WI38 (cell line): Measurements from ENCODE around the gene P3H1.
"Not testable (repeated sequence)": the region's sequence is repeated elsewhere in the genome, so short reads cannot be mapped to it uniquely, and the experiment has no call there.

Experiments
- H3K4me3 ChIP-seq: 2 replicates; pipeline ENCODE4 v1.5.1; 2011; ENCODE audit warnings: low read depth, mild to moderate bottlenecking, control low read depth, low read length
- CTCF ChIP-seq: IDR thresholded peaks from 2 replicates; pipeline ENCODE4 v1.5.1; 2012; ENCODE audit warnings: low read depth, mild to moderate bottlenecking, control low read depth, low read length

P3H1 gene

GRCh38 chr1:42723511-42723910 is 43.3 kb downstream of the P3H1 start:
- no peak overlapping the region for H3K4me3 ChIP-seq
- no peak for TF ChIP-seq CTCF

GRCh38 chr1:42722403-42722802 is 44.4 kb downstream of the P3H1 start:
- not testable (repeated sequence) for H3K4me3 ChIP-seq

- no peak overlapping the region for H3K4me3 ChIP-seq
- no peak for TF ChIP-seq CTCF
Observed at GRCh38 chr1:42721926-42722325, 44.9 kb downstream of the P3H1 start.

- no peak for TF ChIP-seq CTCF
- H3K4me3 ChIP-seq, result no peak overlapping the region
Observed at GRCh38 chr1:42720868-42721267, 46.0 kb downstream of the P3H1 start.

GRCh38 chr1:42714441-42714840 is 52.4 kb downstream of the P3H1 start:
- H3K4me3 ChIP-seq, result not testable (repeated sequence)

GRCh38 chr1:42713293-42713692 is 53.5 kb downstream of the P3H1 start:
- TF ChIP-seq CTCF, result no peak

GRCh38 chr1:42712808-42713207 is 54.0 kb downstream of the P3H1 start:
- H3K4me3 ChIP-seq, result not testable (repeated sequence)

More at GRCh38 chr1:42713293-42713692, 53.5 kb downstream of the P3H1 start:
- H3K4me3 ChIP-seq, result no peak overlapping the region

GRCh38 chr1:42703888-42704464 is 62.9 kb downstream of the P3H1 start:
- no peak for TF ChIP-seq CTCF
- no peak overlapping the region for H3K4me3 ChIP-seq

GRCh38 chr1:42700006-42700405 is 66.8 kb downstream of the P3H1 start:
- TF ChIP-seq CTCF, result no peak
- H3K4me3 ChIP-seq, result no peak overlapping the region
